ENCODE data around the gene KIF3A.
A peak's percentile ranks its signal among the peaks of the same experiment; 100 is the strongest.

KIF3A gene

GRCh38 chr5:132661231-132662003 lies 75.9 kb downstream of the KIF3A start:
- peak; percentile 23 to 55 for DNase-seq

DNA sequence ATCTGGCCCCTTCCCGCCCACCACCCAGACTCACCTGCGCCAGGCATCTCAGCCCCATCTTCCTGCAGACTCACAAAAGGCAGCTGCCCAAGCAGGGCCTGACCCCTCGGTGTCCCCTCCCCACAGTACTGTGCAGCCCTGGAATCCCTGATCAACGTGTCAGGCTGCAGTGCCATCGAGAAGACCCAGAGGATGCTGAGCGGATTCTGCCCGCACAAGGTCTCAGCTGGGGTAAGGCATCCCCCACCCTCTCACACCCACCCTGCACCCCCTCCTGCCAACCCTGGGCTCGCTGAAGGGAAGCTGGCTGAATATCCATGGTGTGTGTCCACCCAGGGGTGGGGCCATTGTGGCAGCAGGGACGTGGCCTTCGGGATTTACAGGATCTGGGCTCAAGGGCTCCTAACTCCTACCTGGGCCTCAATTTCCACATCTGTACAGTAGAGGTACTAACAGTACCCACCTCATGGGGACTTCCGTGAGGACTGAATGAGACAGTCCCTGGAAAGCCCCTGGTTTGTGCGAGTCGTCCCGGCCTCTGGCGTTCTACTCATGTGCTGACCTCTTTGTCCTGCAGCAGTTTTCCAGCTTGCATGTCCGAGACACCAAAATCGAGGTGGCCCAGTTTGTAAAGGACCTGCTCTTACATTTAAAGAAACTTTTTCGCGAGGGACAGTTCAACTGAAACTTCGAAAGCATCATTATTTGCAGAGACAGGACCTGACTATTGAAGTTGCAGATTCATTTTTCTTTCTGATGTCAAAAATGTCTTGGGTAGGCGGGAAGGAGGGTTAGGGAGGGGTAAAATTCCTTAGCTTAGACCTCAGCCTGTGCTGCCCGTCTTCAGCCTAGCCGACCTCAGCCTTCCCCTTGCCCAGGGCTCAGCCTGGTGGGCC lies 77.5 kb downstream of the KIF3A start:
- DNase-seq, result peak in 1 of 2 donors; percentile 7

DNA sequence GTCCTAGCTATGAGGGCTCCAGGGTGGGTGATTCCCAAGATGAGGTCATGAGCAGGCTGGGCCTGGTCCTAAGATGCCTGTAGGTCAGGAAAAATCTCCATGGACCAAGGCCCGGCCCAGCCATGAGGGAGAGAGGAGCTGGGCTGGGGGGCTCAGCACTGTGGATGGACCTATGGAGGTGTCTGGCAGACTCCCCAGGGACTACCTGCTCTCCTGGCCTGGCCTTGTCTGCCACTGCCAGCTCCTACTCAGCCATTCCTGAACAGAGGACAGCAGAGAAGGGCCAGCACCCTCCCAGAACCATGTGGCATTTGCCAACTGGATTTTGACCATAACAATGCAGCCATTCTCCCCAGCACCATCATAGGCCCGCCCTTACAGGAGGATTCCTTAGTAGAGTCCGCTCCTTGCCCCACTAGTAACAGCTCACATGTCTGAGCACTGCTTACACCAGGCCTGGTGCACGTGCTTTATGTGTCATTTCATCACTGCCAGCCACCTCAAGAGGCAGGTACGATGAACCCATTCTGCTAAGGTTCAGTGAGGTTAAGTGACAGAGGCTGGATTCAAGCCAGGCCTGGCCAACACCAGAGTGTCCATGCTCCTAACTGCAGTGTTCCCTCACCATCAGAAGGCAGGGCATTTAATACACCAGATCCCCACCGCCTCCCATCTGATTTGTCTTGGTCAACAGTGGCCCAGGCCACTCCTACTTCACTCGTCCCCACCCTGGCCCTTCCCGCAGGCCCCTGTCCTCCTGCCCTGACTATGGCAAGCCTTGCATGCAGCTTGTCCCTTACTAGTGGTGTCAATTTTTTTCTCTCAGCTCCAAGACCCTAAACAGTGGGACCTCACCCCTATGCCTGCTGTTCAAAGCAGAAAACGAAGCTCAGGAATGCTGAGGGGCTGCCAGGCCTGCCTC lies 78.7 kb downstream of the KIF3A start:
- no peak for DNase-seq

DNA sequence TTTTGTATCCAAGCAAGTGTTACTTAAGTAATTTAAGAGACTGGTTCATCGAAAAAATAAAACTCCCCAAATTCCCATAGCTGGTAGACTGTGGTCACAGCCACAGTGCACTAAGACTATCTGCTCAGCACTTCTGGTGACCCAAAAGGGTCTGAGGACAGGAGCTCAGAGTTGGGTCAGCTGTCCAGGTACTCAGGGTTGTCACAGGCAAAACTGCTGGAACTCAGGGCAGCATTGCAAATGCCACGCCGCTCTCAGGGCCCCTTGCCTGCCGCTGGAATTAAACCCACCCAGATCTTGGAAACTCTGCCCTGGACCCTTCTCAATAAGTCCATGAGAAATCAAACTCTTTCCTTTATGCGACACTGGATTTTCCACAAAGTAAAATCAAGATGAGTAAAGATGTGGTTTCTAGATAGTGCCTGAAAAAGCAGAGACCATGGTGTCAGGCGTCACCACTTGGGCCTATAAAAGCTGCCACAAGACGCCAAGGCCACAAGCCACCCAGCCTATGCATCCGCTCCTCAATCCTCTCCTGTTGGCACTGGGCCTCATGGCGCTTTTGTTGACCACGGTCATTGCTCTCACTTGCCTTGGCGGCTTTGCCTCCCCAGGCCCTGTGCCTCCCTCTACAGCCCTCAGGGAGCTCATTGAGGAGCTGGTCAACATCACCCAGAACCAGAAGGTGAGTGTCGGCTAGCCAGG lies 79.5 kb downstream of the KIF3A start, which contains the start of gene IL13:
TSS of gene IL13 (plus strand) at position 498 of the 705 bp plus-strand sequence. CDS start at position 512, 14 bp downstream.
- no peak for DNase-seq

DNA sequence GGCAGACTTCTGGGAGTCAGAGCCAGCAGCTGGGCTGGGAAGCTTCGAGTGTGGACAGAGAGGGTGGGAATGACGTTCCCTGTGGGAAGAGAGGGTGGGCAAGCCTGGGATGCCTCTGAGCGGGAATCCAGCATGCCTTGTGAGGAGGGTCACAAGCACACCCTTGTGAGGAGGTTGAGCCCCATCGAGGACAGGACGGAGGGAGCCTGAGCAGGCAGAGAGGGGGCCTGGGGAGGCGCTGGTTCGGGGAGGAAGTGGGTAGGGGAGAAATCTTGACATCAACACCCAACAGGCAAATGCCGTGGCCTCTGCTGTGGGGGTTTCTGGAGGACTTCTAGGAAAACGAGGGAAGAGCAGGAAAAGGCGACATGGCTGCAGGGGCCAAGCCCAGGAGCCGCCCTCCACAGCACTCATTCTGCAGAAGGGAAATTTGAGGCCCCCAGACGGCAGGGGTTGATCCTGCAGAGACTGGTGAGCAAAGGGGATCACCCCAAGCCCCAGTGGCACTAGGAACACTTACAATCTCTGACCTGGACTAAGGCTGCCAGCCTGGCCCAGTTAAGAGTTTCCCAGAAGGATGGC lies 80.5 kb downstream of the KIF3A start:
- no peak for DNase-seq

- peak in 1 of 2 donors; percentile 46 for DNase-seq
Observed at GRCh38 chr5:132655821-132656773, 81.2 kb downstream of the KIF3A start.

DNA sequence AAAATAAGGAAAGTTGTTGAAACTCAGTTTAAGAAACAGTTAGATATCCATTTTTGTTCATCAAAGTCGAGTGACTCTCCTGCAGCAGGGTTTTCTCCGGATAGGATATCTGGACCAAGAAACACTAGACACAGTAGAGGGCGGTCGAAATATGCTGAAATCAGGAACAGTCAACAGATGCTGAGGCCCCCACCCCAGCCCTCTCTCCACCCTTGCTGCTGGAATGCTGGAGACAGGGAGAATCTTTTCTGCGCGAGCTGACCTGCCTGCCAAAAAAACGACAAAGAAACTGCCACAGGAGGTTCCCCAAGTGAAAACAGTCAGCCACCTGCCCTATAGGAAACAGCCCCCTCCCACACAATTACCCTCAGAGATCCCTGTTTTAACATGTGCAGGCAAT lies 83.6 kb downstream of the KIF3A start:
- no peak for DNase-seq

DNA sequence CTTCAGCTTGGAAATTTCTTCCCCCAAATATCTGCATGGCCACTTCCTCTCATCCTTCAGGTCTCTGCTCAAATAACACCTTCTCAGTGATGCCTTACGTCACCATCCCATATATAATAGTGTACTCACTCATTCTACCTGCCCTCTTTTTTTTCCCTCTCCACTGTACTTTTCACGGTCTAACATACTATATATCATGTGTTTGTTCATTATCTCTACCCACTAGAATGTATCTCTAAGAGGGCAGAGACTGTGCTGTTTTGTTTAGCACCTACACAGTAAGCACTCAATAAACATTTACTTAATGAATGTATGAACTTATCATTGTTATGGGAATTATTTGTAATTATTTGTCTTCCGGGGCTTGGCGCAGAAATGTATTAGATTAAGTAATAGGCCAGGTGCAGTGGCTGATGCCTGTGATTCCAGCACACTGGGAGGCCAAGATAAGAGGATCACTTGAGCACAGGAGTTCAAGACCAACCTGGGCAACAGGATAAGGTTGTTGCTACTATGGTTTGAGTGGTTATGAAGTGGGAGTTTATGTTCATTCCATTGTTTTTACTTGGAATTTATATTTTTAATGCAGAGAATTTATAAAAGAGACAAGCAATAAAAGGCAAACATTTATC lies 85.4 kb downstream of the KIF3A start:
- no peak for DNase-seq

GRCh38 chr5:132648355-132648754 lies 89.0 kb downstream of the KIF3A start:
- DNase-seq, result no peak

- DNase-seq, result no peak
Observed at GRCh38 chr5:132647473-132647872, 89.9 kb downstream of the KIF3A start.

- no peak for DNase-seq
Observed at GRCh38 chr5:132646583-132647266, 90.6 kb downstream of the KIF3A start.

- no peak for DNase-seq
Observed at GRCh38 chr5:132644177-132644576, 93.2 kb downstream of the KIF3A start.
